Measurements from ENCODE around the gene MLLT1. TPM values are rescaled to one million over a fixed set of nuclear protein-coding genes. Genes with fewer than 3 reads are reported as not detected.
A peak's percentile ranks its signal among the peaks of the same experiment; 100 is the strongest.

Gene MLLT1
- total RNA-seq, 2 donors from 2014 or later: 16.3 to 23.7 TPM

- peak overlapping the region in 3 of 4 donors; percentile 65 to 91 (median 90) for H3K27ac ChIP-seq
- intact Hi-C loops (cut with DNase I): no loop called here
- whole genome bisulfite sequencing, 2 donors: 92 to 93% methylated on average over 17 of the region's 17 CpGs
- TF ChIP-seq CTCF (IDR thresholded peaks at IDR 0.05) (no peak), POLR2A (IDR thresholded peaks at IDR 0.05) (no peak)
- peaks cover 60% of the 10 kb centered on the region for H3K4me1 ChIP-seq
- no peaks in the 10 kb centered on the region for H3K9me3 ChIP-seq
- peaks cover 0 to 2% of the 10 kb centered on the region in 2 donors for H3K36me3 ChIP-seq (replicated peaks in 1 of 2; ENCODE audit: insufficient read depth in 1 of 2, low read depth in 2 of 2)
- H3K4me3 ChIP-seq: no peak overlapping the region
- ATAC-seq (no peak), DNase-seq (no peak)
- H3K27me3 ChIP-seq: no peaks in the 10 kb centered on the region
These were observed 9.0 kb downstream of the MLLT1 start for GRCh38 chr19:6270822-6271221.

- Histone ChIP-seq H3K27ac (no peak overlapping the region), H3K4me3 (no peak overlapping the region), H3K36me3 (replicated peaks in 1 of 2; ENCODE audit: insufficient read depth in 1 of 2, low read depth in 2 of 2) (peaks cover 0 to 4% of the 10 kb centered on the region in 2 donors), H3K4me1 (peaks cover 54% of the 10 kb centered on the region), H3K9me3 (no peaks in the 10 kb centered on the region), H3K27me3 (no peaks in the 10 kb centered on the region)
- DNase-seq: no peak
- ATAC-seq: no peak
- WGBS, 2 donors: 82 to 88% methylated on average over 31 of the region's 31 CpGs
- no peak for TF ChIP-seq POLR2A (IDR thresholded peaks at IDR 0.05)
- TF ChIP-seq CTCF (IDR thresholded peaks at IDR 0.05): no peak
- intact Hi-C loops (cut with DNase I): no loop called here
These were observed 9.6 kb downstream of the MLLT1 start for GRCh38 chr19:6270076-6270745.

- no peak for ATAC-seq
- no peak overlapping the region for H3K27ac ChIP-seq
- intact Hi-C loops (cut with DNase I): loop anchor here (5.0 kb wide), 1 partner anchor 37 kb away; no protein-coding TSS in a partner anchor
These were observed 10.5 kb downstream of the MLLT1 start for GRCh38 chr19:6269101-6269886.

GRCh38 chr19:6268382-6268771, 11.4 kb downstream of the MLLT1 start:
- H3K4me1 ChIP-seq: peaks cover 36% of the 10 kb centered on the region
- TF ChIP-seq CTCF (IDR thresholded peaks at IDR 0.05) (no peak), POLR2A (IDR thresholded peaks at IDR 0.05) (no peak)
- no peaks in the 10 kb centered on the region for H3K9me3 ChIP-seq
- no peaks in the 10 kb centered on the region for H3K27me3 ChIP-seq
- DNase-seq (no peak), ATAC-seq (no peak)
- intact Hi-C loops (cut with DNase I): loop anchor here (5.0 kb wide), 1 partner anchor 36 kb away; no protein-coding TSS in a partner anchor
- H3K36me3 ChIP-seq (replicated peaks in 1 of 2; ENCODE audit: insufficient read depth in 1 of 2, low read depth in 2 of 2): peaks cover 0 to 4% of the 10 kb centered on the region in 2 donors
- WGBS, 2 donors: 83 to 87% methylated on average over 4 of the region's 4 CpGs
- no peak overlapping the region for H3K4me3 ChIP-seq
- no peak overlapping the region for H3K27ac ChIP-seq

More at GRCh38 chr19:6269101-6269886, 10.5 kb downstream of the MLLT1 start:
- TF ChIP-seq CTCF (IDR thresholded peaks at IDR 0.05) (no peak), POLR2A (IDR thresholded peaks at IDR 0.05) (no peak)
- no peak overlapping the region for H3K4me3 ChIP-seq
- DNase-seq: no peak
- peaks cover 0 to 4% of the 10 kb centered on the region in 2 donors for H3K36me3 ChIP-seq (replicated peaks in 1 of 2; ENCODE audit: insufficient read depth in 1 of 2, low read depth in 2 of 2)
- 86 to 89% methylated on average over 31 to 33 of the region's 33 CpGs for whole genome bisulfite sequencing, 2 donors
- H3K27me3 ChIP-seq: no peaks in the 10 kb centered on the region
- H3K4me1 ChIP-seq: peaks cover 45% of the 10 kb centered on the region
- no peaks in the 10 kb centered on the region for H3K9me3 ChIP-seq
